GM23338 (cell line): ENCODE results near the gene PICK1. TPM values are rescaled to one million over a fixed set of nuclear protein-coding genes. Genes with fewer than 3 reads are reported as not detected.

Source experiments
- ATAC-seq: fragments of 200-7000 bp; cut with Tn5 transposase; 3 replicates; pipeline ENCODE4 v1.9.1; 2020
- DNase-seq: peaks from one replicate; pipeline ENCODE4 v3.0.0-alpha.2; 2015; ENCODE audit warnings: low spot score
- H2AFZ ChIP-seq: fragments of 200-600 bp; sonication (generic); 2 replicates; pipeline ENCODE4 v1.8.0; 2016; ENCODE audit warnings: antibody characterized with exemption, mild to moderate bottlenecking, moderate library complexity
- H3F3A ChIP-seq: fragments of 200-600 bp; sonication (generic); replicated peaks from 2 replicates; pipeline ENCODE4 v1.8.0; 2017; ENCODE audit warnings: antibody characterized with exemption, mixed run types, low read depth
- H3K27ac ChIP-seq: fragments of 200-600 bp; sonication (generic); 2 replicates; pipeline ENCODE4 v1.6.1; 2016; ENCODE audit warnings: low read depth
- H3K27me3 ChIP-seq: fragments of 200-600 bp; sonication (generic); 2 replicates; pipeline ENCODE4 v1.8.0; 2016; ENCODE audit warnings: mild to moderate bottlenecking, mixed run types, moderate library complexity; ENCODE audit not compliant: insufficient read depth
- H3K36me3 ChIP-seq: fragments of 200-600 bp; sonication (generic); 2 replicates; pipeline ENCODE4 v1.8.0; 2016; ENCODE audit warnings: mild to moderate bottlenecking; ENCODE audit not compliant: insufficient read depth
- H3K4me1 ChIP-seq: fragments of 200-600 bp; sonication (generic); 2 replicates; pipeline ENCODE4 v1.8.0; 2016; ENCODE audit warnings: mild to moderate bottlenecking, moderate library complexity; ENCODE audit not compliant: insufficient read depth
- H3K4me2 ChIP-seq: fragments of 200-600 bp; sonication (generic); 2 replicates; pipeline ENCODE4 v1.7.1; 2017; ENCODE audit warnings: mixed run types
- H3K4me3 ChIP-seq: fragments of 200-600 bp; sonication (generic); 2 replicates; pipeline ENCODE4 v1.6.1; 2016; ENCODE audit warnings: mixed run types
- H3K79me2 ChIP-seq: fragments of 200-600 bp; sonication (generic); replicated peaks from 2 replicates; pipeline ENCODE4 v1.8.0; 2017; ENCODE audit warnings: mild to moderate bottlenecking; ENCODE audit not compliant: insufficient read depth
- H3K9me2 ChIP-seq: fragments of 200-600 bp; sonication (generic); 2 replicates; pipeline ENCODE4 v1.8.0; 2017; ENCODE audit not compliant: insufficient read depth
- H4K20me1 ChIP-seq: fragments of 200-600 bp; sonication (generic); replicated peaks from 2 replicates; pipeline ENCODE4 v1.8.0; 2017; ENCODE audit warnings: mild to moderate bottlenecking; ENCODE audit not compliant: insufficient read depth
- H3K27ac Mint-ChIP-seq: 2 replicates; pipeline ENCODE4 v1.8.0; 2020; ENCODE audit warnings: inconsistent platforms, mild to moderate bottlenecking, moderate library complexity, mixed read lengths
- H3K27me3 Mint-ChIP-seq: 3 replicates; pipeline ENCODE4 v1.8.0; 2022; ENCODE audit warnings: low read depth, mild to moderate bottlenecking, moderate library complexity, mixed read lengths, inconsistent platforms; ENCODE audit not compliant: insufficient read depth, poor library complexity
- H3K36me3 Mint-ChIP-seq: 3 replicates; pipeline ENCODE4 v1.8.0; 2021; ENCODE audit warnings: low read depth, mild to moderate bottlenecking, inconsistent platforms, moderate library complexity, mixed read lengths
- H3K4me1 Mint-ChIP-seq: 3 replicates; pipeline ENCODE4 v1.8.0; 2020; ENCODE audit warnings: mild to moderate bottlenecking, inconsistent platforms, mixed read lengths
- H3K4me3 Mint-ChIP-seq: 3 replicates; pipeline ENCODE4 v1.8.0; 2021; ENCODE audit warnings: moderate library complexity, mild to moderate bottlenecking, inconsistent platforms, mixed read lengths
- H3K9me3 Mint-ChIP-seq: 3 replicates; pipeline ENCODE4 v1.8.0; 2020; ENCODE audit warnings: moderate library complexity, mild to moderate bottlenecking, inconsistent platforms, mixed read lengths
- CREB1 ChIP-seq: fragments of 250-450 bp; sonication (Bioruptor Pico); IDR thresholded peaks from 2 replicates; pipeline ENCODE4 v1.5.0; 2020; ENCODE audit warnings: low read depth, mild to moderate bottlenecking, moderate library complexity
- CTCF ChIP-seq, 2 experiments: fragments of 200-600 bp in 1 of 2; sonication (generic) in 1 of 2; conservative IDR thresholded peaks; 2 replicates each; pipeline versions ENCODE4 v1.5.1 to v1.6.1; 2016 to 2017; ENCODE audit warnings: antibody characterized with exemption in 2 of 2, low read depth in 2 of 2, mild to moderate bottlenecking in 2 of 2, moderate library complexity in 1 of 2
- EZH2 ChIP-seq: fragments of 200-600 bp; sonication (generic); IDR thresholded peaks from one replicate; pipeline ENCODE4 v1.8.0; 2017; ENCODE audit warnings: antibody characterized with exemption, mild to moderate bottlenecking, low read depth; ENCODE audit not compliant: unreplicated experiment
- JUNB ChIP-seq: IDR thresholded peaks from one replicate; pipeline ENCODE4 v1.6.1; 2016; ENCODE audit warnings: antibody characterized with exemption; ENCODE audit not compliant: unreplicated experiment
- STAT1 ChIP-seq: IDR thresholded peaks from one replicate; pipeline ENCODE4 v1.6.1; 2016; ENCODE audit warnings: antibody characterized with exemption; ENCODE audit not compliant: unreplicated experiment
- ZNF114 ChIP-seq: fragments of 250-450 bp; sonication (Bioruptor Pico); IDR thresholded peaks from 2 replicates; pipeline ENCODE4 v1.5.0; 2020; ENCODE audit warnings: mild to moderate bottlenecking, moderate library complexity
- ZNF331 ChIP-seq: fragments of 250-450 bp; sonication (Bioruptor Pico); IDR thresholded peaks from 2 replicates; pipeline ENCODE4 v1.5.0; 2020; ENCODE audit warnings: low read depth, mild to moderate bottlenecking, moderate library complexity
- ZNF462 ChIP-seq: fragments of 250-450 bp; sonication (Bioruptor Pico); IDR thresholded peaks from 2 replicates; pipeline ENCODE4 v1.5.0; 2020; ENCODE audit warnings: mild to moderate bottlenecking, moderate library complexity
- polyA plus RNA-seq: library from polyadenylated mRNA; unstranded; fragments of >200 nt; fragmentation: Nextera tagmentation; extraction: Ambion mirVana; gene quantifications from 2 replicates; pipeline ENCODE4 v1.2.1, GENCODE V29; 2016
- total RNA-seq: library from RNA; depleted of rRNA; stranded (reverse); fragments of >200 nt; shearing (Covaris generic); gene quantifications from 2 replicates; pipeline ENCODE4 v1.2.3, GENCODE V29; 2014

The PICK1 gene
- total and polyA plus RNA-seq, 2 experiments from 2014 or later, result 15.9 to 28.3 TPM

- Histone ChIP-seq H3K36me3 (no peaks in the 10 kb centered on the region), H3F3A (0 out of 2 replicates have a peak, but pooled peaks cover 5% of the 10 kb centered on the region), H4K20me1 (no peaks in the 10 kb centered on the region), H3K4me1 (peaks cover 15% of the 10 kb centered on the region; the same call in 1 of the 2 replicates), H3K27ac (no peak overlapping the region), H3K27me3 (no peaks in the 10 kb centered on the region), H3K79me2 (no peaks in the 10 kb centered on the region), H3K4me2 (peak overlapping the region; percentile 94; the same call in 1 of the 2 replicates), H3K9me2 (no peaks in the 10 kb centered on the region), H2AFZ (no peak overlapping the region), H3K4me3 (0 out of 2 replicates have a peak overlapping the region, but pooled peaks have one; percentile 64)
- no peak for DNase-seq
- TF ChIP-seq ZNF114 (CRISPR knock-in tag) (no peak), STAT1 (no peak), ZNF331 (no peak), CREB1 (CRISPR knock-in tag) (no peak), JUNB (no peak), EZH2 (no peak), CTCF (conservative IDR thresholded peaks at IDR 0.05; ENCODE audit: low read depth in 2 of 2) (no peak), ZNF462 (no peak)
- no peaks in the 10 kb centered on the region; the same call in 2 of the 3 replicates for H3K9me3 Mint-ChIP-seq
- ATAC-seq, result no peak
- H3K4me3 Mint-ChIP-seq, result peak overlapping the region; percentile 77
- H3K36me3 Mint-ChIP-seq, result peaks cover 6% of the 10 kb centered on the region; the same call in 1 of the 3 replicates
- H3K27ac Mint-ChIP-seq, result no peak overlapping the region
- peaks cover 7% of the 10 kb centered on the region for H3K27me3 Mint-ChIP-seq
- H3K4me1 Mint-ChIP-seq, result peaks cover 15% of the 10 kb centered on the region
Observed at GRCh38 chr22:38098410-38099249, 41.4 kb downstream of the PICK1 start.
